Liver (tissue), 3 donors: ENCODE measurements around the gene ACTN4.

Source experiments
- ATF3 ChIP-seq: IDR thresholded peaks from 2 replicates; pipeline ENCODE4 v1.6.1; 2016; ENCODE audit warnings: antibody characterized with exemption
- CTCF ChIP-seq: fragments of 150-350 bp; IDR thresholded peaks from 2 replicates; pipeline ENCODE4 v1.5.1; 2017; ENCODE audit warnings: improper control_type of control experiment, low read depth, low read length; ENCODE audit not compliant: missing input control
- JUND ChIP-seq, 2 donors: IDR thresholded peaks; 2 replicates each; pipeline ENCODE4 v1.6.1; 2016; ENCODE audit warnings: antibody characterized with exemption in 2 of 2
- RAD21 ChIP-seq, 2 donors: IDR thresholded peaks; 2 replicates each; pipeline ENCODE4 v1.6.1; 2016; ENCODE audit warnings: antibody characterized with exemption in 2 of 2, mild to moderate bottlenecking in 2 of 2
- REST ChIP-seq: IDR thresholded peaks from 2 replicates; pipeline ENCODE4 v1.6.1; 2016; ENCODE audit warnings: antibody characterized with exemption, mild to moderate bottlenecking
- RXRA ChIP-seq, 2 donors: IDR thresholded peaks; 2 replicates each; pipeline ENCODE4 v1.6.1; 2017 to 2018; ENCODE audit warnings: antibody characterized with exemption in 2 of 2, mild to moderate bottlenecking in 1 of 2
- donor health status: healthy.
- donor health status: healthy.

DNA sequence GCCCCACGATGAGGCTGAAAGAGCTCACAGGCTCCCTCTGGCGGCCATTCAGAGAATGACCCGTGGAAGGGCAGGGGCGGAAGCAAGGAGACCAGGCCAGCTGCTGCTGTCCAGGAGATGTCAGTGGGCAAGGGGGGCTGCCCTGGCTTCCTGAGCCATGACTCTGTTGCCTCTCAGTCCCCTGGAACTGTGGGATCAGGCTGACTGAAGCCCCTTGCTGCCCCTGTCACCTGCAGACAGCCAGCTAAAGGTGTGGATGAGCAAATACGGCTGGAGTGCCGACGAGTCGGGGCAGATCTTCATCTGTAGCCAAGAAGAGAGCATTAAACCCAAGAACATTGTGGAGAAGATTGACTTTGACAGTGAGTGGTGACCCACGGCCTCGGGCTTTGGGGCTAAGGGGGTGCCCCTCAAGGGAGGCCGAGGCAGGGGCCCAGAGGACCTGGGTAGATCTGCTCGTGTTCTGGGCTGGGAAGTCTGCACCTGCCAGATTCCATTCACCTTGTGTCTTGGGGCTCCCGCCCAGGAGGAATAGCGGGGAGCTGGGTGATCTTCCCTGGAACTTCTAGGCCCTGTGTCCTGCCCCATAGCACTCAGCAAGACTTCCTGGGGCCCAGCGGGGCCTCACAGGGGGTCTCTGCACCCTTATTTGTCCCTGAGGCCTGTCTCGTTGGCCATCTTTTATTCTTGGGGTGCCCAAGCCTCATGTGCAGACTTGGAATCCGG, 12.5 kb upstream of the ACTN4 start:
- TF ChIP-seq CTCF = peak; percentile 88
- TF ChIP-seq RXRA (IDR thresholded peaks at IDR 0.05) = no peak
- no peak for TF ChIP-seq JUND (IDR thresholded peaks at IDR 0.05)
- no peak for TF ChIP-seq ATF3
- TF ChIP-seq REST = no peak
- TF ChIP-seq RAD21 (IDR thresholded peaks at IDR 0.05) = peak; percentile 75 to 84
